Kasumi-1 (cell line): ENCODE results near the gene KRTAP10-3.

Experiments
- DNase-seq, 2 experiments: peaks; one replicate each; lab custom pipeline; 2025; lab: John Stamatoyannopoulos, UW

Gene KRTAP10-3

DNA sequence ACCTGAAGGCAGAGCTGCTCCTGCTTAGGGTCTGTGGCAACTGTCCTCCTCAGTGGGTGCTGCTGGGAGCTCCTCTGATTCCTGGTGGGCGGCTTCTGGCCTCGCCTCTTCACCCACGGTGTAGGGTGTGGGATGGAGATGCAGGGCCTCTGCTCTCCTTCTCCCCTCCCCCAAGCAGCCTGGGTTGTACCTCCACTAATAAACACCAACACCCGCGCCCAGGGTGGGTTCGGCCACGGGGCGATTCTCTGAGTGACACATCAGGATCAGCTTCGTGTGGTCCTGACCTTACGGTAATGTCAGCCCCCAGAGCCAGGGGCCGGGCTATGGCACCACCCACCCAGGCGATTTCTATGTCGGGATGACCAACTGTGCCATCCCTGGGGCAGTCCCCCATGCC is 42.3 kb downstream of the KRTAP10-3 start:
- DNase-seq: no peak

DNA sequence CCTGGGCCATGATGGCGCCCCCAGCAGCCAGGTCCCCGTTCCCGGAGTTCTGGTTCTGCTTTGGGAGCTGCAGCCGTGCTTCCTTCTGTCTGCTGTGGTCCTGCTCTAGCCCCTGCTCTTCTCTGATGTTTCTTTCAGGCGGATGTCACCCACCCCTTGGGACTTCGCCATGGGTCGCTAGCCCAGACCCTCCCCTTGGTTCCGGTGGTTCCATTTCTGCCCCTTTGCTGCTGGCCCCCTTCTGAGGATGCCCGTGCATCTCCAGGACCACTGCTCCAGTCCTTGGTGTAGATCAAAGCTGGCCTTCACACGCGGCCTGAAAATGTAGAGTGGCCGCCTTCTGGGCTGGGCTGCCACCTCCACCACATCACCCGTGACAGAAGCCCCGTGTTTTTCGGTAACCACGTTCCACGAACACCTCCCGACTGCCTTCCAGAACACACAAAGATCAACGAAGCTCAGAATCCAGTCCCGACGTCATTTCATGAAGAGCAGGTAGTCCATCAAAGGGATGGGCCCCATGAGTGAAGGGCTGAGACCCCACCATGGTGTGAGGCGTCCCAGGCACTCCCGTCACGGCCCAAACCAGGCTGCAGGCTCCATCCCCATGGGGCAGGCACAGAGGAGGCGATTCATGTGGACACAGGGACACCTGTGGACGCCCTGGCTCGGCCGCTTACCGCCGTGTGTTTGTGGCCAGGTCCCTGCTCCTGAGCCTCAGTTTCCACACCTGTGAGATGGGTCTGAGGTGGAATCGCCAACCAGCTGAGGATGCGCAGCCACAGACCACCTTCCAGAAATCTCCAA is 43.0 kb downstream of the KRTAP10-3 start:
- no peak for DNase-seq

DNA sequence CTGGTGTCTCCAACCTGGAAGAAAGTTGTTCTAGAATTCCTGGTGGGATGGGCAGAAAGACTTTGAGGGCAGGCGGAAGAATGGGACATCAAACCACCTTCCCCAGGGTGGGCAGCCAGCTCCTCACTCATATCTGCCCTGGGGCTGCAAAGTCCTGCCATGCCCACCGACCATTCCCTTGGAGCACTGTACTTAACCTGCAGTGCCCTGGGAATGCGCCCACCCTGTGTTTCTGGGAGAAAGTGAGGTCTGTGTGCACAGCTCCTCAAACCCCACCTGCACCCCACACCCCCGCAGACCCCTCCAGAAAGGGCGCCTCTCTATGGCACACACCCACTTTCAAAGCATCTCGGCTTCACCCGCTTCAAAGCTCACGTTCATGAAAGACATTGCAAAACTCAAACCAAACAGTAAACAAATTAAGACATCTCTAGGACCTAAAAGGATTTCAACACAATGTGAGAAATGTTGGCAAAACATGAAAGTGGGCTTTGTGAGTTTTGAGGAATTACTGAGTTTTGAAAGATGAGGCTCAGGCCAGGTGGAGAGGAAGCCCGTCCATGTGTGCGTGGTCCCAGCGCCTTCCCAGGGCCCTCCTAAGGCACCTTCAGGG is 43.7 kb downstream of the KRTAP10-3 start:
- DNase-seq: no peak

DNA sequence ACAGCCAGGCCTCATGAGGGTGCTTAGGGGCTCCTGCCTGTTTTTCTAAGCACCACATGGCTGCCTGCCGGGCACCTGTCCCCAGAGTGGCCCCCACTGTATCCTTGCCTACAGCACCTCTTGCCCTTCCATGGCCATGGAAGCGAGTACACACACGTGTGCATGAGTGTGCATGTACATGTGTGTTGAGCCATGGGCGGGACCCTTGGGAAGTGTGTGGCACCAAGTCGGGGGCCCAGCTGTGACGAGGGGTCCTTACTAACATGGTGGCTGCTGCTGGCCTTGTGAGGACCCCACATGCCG is 44.4 kb downstream of the KRTAP10-3 start:
- DNase-seq: no peak

DNA sequence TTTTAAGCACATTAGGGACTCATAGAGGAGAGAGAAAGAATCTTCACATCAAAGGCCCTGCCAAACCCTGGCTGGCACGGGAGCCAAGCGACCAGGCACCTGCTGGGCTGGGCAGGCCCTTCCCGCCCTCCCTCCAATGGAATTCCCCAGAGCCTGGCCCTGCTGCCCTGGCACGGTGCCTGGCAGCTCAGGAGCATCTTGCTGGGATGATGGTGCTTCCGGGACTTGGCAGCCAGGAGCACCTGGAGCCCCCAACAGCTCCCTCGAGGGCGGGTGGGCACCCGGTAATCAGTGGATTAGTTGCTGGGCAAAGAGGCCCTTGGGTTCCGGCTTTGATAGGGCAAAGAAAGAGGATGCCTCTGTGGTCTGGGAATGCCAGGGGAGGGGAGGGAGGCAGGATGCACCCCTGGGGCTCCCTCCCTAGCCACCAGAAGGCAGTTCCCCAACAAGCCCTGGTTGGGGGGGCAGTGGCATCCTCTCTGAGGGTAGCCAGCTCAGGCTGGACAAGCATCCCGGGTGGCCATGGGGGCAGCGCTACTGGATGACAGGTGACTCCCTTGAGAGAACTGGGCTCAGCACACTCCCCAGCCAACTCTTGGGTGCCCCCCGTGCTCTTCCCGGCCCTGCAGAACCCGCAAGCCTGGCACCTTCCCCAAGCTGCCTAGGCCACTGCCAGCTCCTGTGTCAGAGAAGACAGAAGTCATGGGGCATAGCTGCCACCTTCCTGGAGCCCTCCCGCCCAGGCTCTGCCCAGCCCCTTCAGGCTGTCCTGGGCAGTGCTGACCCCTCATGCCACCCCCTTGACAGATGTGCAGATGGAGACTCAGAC is 45.0 kb downstream of the KRTAP10-3 start:
- no peak for DNase-seq

DNA sequence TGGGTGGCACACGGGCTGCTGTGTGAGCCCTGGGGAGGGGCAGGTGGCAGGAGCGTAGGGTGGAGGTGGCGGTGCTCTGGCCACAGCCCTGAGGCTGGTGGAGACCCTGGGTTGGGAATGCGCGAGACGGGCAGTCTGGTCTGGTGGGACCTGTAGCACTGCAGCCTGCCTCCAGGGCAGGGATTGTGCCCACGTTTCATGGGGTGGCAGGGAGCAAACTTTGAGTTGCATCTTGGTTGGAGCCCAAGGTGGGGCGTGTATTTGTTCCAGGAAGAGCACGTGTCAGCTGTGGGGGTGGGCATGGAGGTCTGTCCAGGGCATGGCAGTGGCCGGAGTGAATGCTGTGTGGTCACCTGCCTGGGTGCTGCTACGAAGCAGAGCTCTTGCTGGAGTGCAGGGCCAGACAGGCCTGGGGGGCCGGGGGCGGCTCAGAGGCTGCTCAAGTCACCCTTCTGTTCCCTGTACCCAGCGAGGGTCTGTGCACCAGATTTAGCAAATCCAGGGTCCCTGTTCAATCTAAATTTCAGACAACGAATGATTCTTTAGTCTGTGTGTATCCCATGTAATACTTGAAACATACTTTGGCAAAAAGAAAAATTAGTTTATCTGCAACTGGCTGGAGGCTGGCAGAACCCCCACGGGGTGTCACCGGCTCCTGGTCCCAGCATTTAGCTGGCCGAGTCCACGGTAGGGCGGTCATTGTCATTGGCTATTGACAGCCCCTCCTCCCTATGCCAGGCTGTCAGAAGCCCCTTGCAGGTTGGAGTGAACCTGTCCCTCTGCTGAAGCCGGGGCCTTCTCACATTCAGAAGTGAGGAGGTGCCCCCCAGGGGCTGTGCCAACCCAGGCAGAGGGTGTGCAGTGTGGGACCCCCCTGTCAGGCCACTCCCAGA is 45.9 kb downstream of the KRTAP10-3 start:
- DNase-seq: no peak

DNA sequence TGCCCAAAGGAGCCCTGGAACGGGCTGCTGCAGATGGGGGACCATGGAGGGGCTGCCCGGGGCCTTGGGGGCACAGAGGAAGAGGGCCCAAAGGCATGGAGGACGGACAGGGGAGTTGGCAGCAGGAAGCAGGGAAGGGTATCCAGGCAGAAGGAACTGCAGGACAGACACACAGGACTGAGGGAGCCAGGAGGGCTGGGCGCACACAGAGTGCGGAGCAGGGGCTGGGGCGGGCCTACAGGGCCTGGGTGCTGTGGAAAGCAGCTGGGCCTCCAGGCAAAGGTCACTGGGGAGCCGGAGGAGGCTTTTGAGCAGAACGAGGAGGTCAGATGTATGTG is 46.7 kb downstream of the KRTAP10-3 start:
- DNase-seq: no peak

DNA sequence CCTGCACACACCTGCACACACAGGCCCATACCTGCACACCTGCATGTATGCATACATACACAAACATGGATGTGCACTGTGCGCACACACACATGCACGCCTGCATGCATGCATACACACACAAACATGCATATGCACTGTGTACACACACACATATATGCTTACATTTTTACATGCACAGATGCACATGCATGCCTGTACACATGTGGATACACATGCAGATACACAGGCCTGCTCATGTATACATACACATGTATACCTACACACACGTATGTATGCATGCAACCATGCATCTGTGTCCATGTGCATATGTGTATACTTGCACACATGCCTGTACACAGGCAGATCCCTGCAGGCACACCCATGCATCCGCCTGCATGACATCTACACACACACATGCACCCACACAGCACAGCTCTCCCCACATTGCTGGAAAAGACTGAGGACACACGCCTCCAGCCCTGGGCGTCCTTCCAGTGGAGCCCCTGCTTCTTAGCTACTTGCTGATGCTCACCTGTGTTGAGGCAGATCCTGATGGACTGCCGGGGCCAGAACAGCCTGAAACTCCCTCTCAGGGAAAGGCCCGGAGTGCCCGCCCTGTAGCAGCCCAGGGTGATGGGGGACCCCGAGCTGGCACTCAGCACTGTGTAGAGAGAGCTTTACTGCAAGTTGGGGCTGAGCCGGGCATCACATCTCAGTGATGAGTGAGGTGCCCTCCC is 47.2 kb downstream of the KRTAP10-3 start:
- DNase-seq: no peak

DNA sequence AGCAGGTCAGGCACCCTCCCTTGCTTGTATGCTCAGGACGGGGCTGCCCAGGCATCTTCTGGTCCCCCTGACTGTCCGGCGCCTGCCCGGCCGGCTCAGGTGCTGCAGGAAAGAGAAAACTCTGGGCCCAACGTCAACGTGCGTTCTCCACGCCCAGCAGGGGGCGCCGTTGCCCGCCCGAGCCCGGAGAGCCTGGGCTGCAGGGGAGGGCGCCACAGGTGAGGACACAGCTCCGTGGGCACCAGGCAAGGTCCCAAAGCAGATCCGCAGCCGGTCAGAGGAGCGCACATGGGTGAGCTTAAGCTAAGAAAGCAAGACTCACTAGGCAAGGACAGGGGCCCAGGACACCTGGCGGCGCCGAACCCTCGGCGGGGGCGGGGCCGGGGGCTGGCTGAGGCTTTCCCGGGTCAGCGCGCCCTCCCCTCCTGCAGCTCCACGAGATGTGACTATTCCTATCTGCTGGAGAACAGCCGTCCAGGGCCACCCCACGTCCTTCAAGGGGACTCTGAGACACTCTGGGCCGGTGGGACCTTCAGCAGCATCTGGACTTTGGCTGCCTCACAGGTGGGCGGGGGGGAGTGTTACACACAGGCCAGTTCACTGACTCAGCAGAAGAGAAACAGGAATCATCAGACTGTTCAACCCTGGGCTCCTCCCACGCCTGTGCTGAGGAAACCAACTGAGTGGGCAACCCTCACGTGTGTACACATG is 47.9 kb downstream of the KRTAP10-3 start:
- peak; percentile 34 to 43 for DNase-seq

DNA sequence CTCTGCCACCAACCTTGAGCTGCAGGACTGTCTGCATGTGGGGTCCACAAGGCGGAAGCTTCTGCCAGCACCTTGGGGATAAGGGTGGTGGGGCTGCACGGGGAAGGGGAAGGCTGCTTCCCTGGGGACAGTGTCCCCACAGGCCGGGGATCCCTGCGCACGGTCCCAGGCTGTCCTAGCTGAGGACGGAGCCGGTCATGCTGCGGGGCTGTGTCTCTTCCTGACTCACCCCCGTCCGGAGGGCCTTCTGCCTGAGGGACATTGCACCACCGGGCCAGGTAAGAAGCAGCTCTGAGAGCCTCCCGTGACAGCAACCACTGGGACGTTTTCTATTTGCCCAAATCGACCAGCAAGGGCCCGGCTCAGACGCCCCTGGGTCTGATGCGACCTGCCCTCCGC is 48.5 kb downstream of the KRTAP10-3 start:
- no peak for DNase-seq

DNA sequence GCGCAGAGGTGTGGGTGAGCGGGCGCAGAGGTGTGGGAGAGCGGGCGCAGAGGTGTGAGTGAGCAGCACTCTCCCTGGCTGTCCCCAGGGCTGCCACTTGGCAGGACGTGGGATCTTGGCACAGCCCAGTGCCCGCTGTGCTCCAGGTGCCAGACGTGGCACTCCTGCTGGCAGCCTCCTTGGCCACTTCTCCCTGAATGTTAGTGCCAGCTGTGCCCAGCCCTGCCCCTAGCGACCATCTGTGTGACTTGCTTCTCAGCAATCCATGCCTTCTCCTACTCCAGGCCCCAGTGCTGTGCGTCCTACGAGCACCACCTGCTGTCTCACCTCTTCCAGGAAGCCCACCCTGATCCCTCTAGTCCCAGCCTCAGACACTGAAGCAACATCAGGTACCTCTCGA is 49.1 kb downstream of the KRTAP10-3 start:
- DNase-seq: peak; percentile 14 to 37

DNA sequence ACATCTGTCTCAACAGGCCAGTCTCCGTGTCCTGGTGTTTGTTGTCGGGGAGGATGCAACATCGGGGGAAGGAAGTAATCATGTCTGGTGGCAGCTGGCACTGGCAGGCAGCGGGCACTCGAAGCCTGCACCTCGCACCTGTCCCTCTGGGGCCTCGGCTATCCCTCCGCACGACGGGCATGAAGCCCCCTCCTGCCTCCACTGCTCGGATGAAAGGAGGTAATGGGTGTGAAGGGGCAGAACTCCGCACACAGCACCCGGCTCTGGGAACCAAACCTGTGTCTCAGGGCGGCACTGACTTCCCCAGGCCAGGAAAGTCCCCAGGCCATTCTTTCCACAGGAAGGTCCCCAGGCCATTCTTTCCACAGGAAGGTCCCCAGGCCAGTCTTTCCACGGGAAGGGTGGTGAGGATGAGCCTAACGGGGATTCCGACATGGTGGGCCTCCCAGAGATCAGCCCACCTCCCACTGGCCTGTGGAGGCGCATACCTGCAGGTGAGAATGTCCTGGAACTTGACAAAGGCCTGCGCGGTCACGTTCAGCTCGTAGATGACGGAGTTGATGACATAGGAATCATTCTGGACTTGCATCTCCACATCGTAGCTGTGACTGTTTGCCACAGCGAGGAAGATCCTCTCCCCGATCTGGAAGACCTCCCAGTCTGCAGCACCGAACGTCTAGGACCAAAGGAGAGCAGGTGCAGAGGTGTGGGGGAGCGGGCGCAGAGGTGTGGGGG is 49.7 kb downstream of the KRTAP10-3 start:
- DNase-seq: no peak

DNA sequence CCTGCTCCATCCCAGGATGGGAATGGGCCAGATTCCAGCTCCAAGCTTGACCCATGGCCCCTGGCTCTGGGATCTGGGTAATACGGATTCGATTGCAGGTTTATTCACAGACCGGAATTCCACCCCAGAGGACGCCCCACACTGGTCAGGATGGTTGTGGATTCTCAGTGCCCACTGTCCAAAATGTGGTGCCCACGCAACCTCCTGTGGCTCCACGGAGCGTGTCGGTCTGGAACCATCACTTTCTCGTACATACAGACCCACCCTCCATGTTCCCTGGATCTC is 50.2 kb downstream of the KRTAP10-3 start:
- DNase-seq: no peak
